Measurements from ENCODE around the gene SMIM10L2A.
"Not testable (repeated sequence)": the region's sequence is repeated elsewhere in the genome, so short reads cannot be mapped to it uniquely, and the experiment has no call there.

Gene SMIM10L2A

DNA sequence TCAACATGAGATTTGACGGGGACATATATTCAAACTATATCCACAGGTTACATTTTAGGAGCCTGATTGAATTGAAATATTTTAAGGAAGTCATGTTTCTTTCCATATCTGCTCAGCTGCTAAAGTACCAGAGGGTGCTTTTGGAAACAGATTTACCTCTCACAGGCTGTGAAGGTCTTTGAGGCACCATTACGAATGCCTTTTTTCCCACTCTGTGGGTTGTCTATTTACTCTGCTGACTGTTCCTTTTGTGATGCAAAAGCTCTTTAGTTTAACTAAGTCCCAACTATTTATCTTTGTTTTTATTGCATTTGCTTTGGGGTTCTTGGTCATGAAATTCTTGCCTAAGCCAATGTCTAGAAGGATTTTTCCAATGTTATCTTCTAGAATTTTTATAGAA is 40.0 kb downstream of the SMIM10L2A start:
- DNase-seq, result not testable (repeated sequence)

DNA sequence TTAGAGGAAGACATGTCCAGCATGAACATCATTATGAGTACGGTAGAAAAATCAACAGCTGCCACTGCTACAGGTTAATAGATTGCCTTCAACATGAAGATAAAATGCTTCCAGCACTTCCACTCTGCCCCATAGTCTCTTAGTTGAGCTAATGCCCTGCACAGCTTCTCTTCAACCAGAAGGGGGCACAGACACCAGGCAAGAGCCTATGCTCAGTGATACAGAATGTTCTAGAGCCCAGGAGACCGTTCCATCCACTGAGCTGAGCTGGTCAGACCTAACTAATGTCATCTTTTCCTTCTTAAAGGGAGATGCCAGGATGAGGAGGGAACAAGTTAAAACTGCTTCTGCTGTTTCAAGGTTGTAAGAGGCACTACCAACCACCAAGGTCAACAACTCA is 42.2 kb downstream of the SMIM10L2A start:
- DNase-seq, result no peak

DNA sequence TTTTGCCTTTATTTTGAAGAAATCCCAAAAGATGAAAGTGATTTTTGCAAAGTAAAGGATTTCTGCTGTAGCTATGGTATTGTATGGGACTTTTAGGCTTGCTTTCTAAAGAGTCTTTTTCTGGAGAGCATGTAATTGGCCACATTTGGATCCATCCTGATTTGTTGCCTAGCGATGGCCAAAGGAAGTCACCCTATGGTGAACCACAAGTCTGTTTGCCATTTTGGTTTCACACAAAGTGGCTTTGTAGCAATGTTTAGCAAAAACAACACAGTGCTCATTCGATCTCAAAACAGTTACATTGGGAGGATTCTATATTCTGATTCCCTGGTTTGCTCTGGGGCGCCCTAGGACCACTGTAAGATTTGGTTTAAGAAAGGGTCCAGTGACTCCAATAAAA is 54.6 kb downstream of the SMIM10L2A start:
- no peak for DNase-seq

DNA sequence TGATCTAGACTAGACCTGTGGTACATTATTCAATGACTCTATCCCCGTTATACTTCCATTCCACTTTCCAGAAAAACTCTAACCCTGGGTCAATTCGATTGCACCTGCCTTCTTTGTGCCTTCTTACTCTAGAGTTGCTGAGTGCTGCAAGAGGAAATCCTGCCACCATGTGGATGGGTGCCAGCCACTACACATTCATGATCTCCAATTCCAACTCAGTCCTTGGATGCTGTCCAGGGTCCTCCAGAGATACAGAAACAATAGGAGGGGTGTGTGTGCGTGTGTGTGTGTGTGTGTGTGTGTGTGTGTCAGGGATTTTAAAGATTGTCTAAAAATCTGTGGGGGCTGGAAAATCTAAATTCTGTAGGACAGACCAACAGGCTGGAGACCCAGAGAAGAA is 55.8 kb downstream of the SMIM10L2A start:
- DNase-seq, result peak; percentile 71

Data from eye (tissue), 1 donor.